HFF-Myc (cell line): ENCODE data around the gene CDCA5.

ENCODE experiments used
- DNase-seq: peaks from one replicate; pipeline ENCODE4 v3.0.0-alpha.2; 2011; ENCODE audit warnings: low read depth; ENCODE audit errors: extremely low read depth
- H3K4me3 ChIP-seq: replicated peaks from 2 replicates; pipeline ENCODE4 v1.5.1; 2011; ENCODE audit warnings: low read depth, mild to moderate bottlenecking, control low read depth, low read length
- TF ChIP-seq, protein P1 (sequence below): IDR thresholded peaks from 2 replicates; pipeline ENCODE4 v1.5.1; 2012; ENCODE audit warnings: mild to moderate bottlenecking, low read depth, low read length, control low read depth; ENCODE audit errors: missing control alignments

Gene CDCA5

DNA sequence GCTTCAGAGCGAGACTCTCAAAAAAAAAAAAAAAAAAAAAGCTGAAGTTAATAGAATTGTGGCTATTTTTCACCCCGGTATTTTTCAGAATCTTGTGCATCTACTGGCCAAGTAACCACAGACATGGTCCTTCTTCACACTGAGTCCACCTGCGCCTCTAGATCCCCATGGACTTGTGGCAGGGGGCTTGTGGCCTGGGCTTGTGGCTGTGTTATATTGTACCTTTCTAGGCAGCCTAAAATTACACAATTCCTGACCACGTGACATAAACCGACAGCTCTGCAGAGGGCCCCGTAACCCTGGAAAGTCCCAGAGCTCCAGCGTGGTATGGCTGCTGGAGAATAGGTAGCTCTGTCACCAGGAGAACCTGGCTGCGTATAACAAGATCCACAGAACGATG lies 14.6 kb downstream of the CDCA5 start:
- DNase-seq = no peak
- TF ChIP-seq, protein P1, sequence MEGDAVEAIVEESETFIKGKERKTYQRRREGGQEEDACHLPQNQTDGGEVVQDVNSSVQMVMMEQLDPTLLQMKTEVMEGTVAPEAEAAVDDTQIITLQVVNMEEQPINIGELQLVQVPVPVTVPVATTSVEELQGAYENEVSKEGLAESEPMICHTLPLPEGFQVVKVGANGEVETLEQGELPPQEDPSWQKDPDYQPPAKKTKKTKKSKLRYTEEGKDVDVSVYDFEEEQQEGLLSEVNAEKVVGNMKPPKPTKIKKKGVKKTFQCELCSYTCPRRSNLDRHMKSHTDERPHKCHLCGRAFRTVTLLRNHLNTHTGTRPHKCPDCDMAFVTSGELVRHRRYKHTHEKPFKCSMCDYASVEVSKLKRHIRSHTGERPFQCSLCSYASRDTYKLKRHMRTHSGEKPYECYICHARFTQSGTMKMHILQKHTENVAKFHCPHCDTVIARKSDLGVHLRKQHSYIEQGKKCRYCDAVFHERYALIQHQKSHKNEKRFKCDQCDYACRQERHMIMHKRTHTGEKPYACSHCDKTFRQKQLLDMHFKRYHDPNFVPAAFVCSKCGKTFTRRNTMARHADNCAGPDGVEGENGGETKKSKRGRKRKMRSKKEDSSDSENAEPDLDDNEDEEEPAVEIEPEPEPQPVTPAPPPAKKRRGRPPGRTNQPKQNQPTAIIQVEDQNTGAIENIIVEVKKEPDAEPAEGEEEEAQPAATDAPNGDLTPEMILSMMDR = no peak
- H3K4me3 ChIP-seq = no peak overlapping the region

DNA sequence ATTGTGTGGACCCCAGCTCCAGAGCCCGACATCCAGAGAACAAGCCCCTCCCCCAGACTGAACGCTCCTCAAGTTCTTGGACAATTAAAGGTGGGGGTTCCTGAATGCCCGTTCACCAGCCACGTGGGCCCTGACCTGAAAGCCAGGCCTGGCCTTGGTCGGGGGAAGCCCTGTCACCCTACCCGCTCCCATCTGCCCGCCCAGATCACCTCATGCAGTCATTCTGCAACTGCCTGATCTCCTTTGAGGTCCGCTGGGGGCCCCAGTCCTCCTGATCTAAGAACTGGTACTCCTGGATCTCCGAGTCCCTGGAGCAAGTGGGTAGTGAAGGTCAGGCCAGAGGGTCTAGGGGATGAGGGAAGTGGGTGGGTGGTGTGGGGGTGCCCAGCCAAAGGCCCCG lies 16.4 kb downstream of the CDCA5 start:
- no peak for DNase-seq
- TF ChIP-seq, protein P1 = no peak
- H3K4me3 ChIP-seq = no peak overlapping the region

DNA sequence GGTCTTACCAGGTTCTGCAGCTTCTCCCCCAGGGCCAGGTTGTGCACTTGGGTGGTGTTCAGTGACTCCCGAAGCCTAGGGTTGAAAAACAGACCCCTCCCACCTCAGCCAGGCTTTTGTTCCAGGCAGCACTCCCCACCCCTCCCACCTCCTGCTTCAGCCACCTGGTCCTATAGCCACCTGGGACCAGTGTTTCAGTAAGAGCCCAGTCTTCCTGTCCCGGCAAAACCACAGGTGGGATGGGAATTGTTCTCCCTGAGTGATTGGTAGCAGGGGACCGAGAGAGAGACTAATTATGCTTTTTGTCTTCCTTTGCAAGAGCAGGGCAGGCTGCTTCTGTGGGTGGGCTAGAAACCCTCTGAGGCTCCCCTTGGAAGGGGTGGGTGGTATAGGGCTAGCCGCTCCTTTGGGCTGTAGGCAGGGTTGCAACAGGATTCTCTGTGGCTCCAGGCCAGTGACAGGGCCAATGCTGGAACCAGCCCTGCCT lies 17.0 kb downstream of the CDCA5 start:
- no peak overlapping the region for H3K4me3 ChIP-seq
- DNase-seq = no peak

DNA sequence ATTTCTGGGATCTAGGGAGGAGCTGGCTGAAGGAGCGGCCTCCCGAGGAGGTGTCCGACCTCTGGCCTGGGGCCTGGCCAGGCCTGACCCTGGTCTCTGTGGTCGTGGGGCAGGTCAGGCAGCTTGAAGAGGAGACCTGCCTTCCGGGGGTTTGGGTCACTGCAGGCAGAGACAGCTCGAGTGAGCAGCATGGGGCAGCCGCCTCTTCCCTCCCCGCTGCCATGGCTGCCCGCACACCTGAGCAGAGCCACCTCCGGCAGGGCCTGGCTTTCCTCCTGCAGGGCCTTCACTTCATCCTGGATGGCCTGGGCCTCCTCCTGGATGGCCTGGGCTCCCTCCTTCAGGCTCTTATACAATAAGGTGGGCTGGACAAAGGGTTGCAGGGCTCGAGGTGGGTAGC lies 17.5 kb downstream of the CDCA5 start:
- DNase-seq = no peak
- TF ChIP-seq, protein P1 = no peak
- H3K4me3 ChIP-seq = no peak overlapping the region

More for the DNA sequence above, 17.0 kb downstream of the CDCA5 start:
- TF ChIP-seq, protein P1 = no peak

DNA sequence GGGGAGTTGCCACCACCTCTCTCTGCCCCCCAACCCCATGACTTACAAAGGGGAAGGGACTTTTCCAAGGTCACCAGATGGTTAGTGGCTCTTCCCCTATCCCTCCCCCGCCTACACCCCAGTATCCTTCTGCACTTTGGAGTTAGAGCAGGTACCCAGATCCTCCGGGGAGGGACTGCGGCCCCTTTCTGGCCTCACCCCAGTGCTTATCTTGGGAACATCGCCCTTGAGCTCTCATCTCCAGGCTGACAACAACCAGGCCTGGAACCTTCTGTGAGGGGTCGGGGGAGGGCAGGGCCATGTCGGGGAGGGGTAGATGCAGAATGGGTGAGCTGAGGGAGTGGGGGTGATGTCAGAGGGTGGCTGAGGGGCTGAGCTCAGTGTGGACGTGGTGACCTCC lies 18.0 kb downstream of the CDCA5 start:
- H3K4me3 ChIP-seq = no peak overlapping the region
- DNase-seq = no peak
- TF ChIP-seq, protein P1 = no peak

DNA sequence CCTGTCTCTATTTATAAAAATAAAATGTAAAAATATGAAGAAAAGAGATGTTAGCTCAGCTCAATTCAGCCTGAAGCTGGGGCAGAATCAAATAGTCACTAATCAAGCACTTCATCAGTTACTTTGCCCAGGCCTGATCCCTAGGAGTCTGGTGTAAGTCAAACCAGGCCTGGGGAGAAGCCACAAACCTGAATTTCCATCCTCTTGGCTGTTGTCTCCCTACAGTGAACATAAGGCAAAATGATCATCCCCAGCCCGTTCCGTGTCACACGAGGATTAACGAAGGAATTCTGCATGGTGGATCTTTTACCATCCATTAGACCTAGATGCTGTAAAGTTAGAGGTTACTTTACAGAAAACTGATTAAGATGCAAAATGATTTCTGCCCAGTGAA lies 19.0 kb downstream of the CDCA5 start:
- TF ChIP-seq, protein P1 = no peak
- DNase-seq = no peak

DNA sequence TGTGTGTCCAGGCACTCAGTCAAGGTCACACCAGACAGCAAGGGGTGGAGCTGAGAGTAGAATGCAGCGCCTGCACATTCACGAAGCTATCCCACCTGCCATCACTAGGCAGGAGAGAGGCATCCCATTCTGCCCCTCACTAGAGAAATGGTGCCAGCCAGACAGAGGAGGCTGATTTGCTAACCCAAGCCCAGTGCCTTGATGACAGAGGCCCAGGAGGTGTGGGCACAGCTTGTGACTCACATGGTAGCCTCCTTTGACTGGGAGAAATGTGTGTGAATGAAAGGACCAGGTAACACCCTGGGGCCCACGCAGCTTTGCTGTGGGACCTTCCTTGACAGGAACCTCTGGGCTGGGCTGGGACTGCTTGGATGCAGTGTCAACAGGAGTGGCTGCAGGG lies 20.3 kb downstream of the CDCA5 start:
- DNase-seq = no peak

More for the DNA sequence above, 19.0 kb downstream of the CDCA5 start:
- H3K4me3 ChIP-seq = no peak overlapping the region

More for the DNA sequence above, 20.3 kb downstream of the CDCA5 start:
- H3K4me3 ChIP-seq = no peak overlapping the region
- TF ChIP-seq, protein P1 = no peak
